Endodermal cell (in vitro differentiated cells): ENCODE measurements around the gene NAA38. TPM values are rescaled to one million over a fixed set of nuclear protein-coding genes. Genes with fewer than 3 reads are reported as not detected.

Experiments used
- DNase-seq: peaks from one replicate; pipeline ENCODE4 v3.0.0-alpha.2; 2017
- H3K27ac ChIP-seq: 2 replicates; pipeline ENCODE4 v1.5.1; 2013; ENCODE audit warnings: mild to moderate bottlenecking, low read depth, low read length, moderate library complexity
- H3K27me3 ChIP-seq: 2 replicates; pipeline ENCODE4 v1.6.1; 2013; ENCODE audit warnings: mild to moderate bottlenecking, low read length, moderate library complexity; ENCODE audit not compliant: insufficient read depth, control insufficient read depth, poor library complexity, severe bottlenecking
- H3K36me3 ChIP-seq: 2 replicates; pipeline ENCODE4 v1.7.0; 2013; ENCODE audit warnings: mild to moderate bottlenecking, low read length, moderate library complexity; ENCODE audit not compliant: control insufficient read depth, insufficient read depth
- H3K4me1 ChIP-seq: one replicate; pipeline ENCODE4 v1.7.0; 2013; ENCODE audit warnings: low read length; ENCODE audit not compliant: control insufficient read depth, insufficient read depth
- H3K4me3 ChIP-seq: 2 replicates; pipeline ENCODE4 v1.5.1; 2013; ENCODE audit warnings: mild to moderate bottlenecking, low read length, moderate library complexity
- H3K9ac ChIP-seq: 2 replicates; pipeline ENCODE4 v1.6.1; 2013; ENCODE audit warnings: mild to moderate bottlenecking, low read length, moderate library complexity; ENCODE audit not compliant: poor library complexity, severe bottlenecking; ENCODE audit errors: extremely low read depth
- H3K9me3 ChIP-seq: 2 replicates; pipeline ENCODE4 v1.6.1; 2013; ENCODE audit warnings: mild to moderate bottlenecking, low read length, moderate library complexity; ENCODE audit not compliant: control insufficient read depth
- H3K27ac Mint-ChIP-seq: 2 replicates; pipeline ENCODE4 v1.8.0; 2020; ENCODE audit warnings: mixed read lengths
- H3K27me3 Mint-ChIP-seq: 2 replicates; pipeline ENCODE4 v1.8.0; 2021; ENCODE audit warnings: mild to moderate bottlenecking, mixed read lengths; ENCODE audit not compliant: insufficient read depth
- H3K36me3 Mint-ChIP-seq: 2 replicates; pipeline ENCODE4 v1.8.0; 2020; ENCODE audit warnings: low read depth, mixed read lengths
- H3K4me1 Mint-ChIP-seq: 2 replicates; pipeline ENCODE4 v1.8.0; 2020; ENCODE audit warnings: mixed read lengths
- H3K4me3 Mint-ChIP-seq: 2 replicates; pipeline ENCODE4 v1.8.0; 2020; ENCODE audit warnings: mild to moderate bottlenecking, moderate library complexity, mixed read lengths
- H3K9me3 Mint-ChIP-seq: 2 replicates; pipeline ENCODE4 v1.8.0; 2020; ENCODE audit warnings: mild to moderate bottlenecking, mixed read lengths
- WGBS, 2 experiments: methylation state at CpG; one replicate each; pipeline versions ENCODE4 v1.1.5 to v1.1.7; 2013; ENCODE audit warnings: missing lambda C conversion rate in 2 of 2, mixed read lengths in 1 of 2; ENCODE audit not compliant: insufficient coverage in 1 of 2, insufficient read length in 1 of 2; 5-methylcytosine and 5-hydroxymethylcytosine counted together
- total RNA-seq, 2 donors: library from RNA; stranded (reverse); fragmentation: NEBNext Ultra II Directional in 1 of 2; extraction: Animal tissue kit (Norgen Biotek cat#: 25700) in 1 of 2; gene quantifications; 2 replicates in 1 of 2; 3 replicates in 1 of 2; pipeline ENCODE4 v1.2.1, GENCODE V29; 2021
- TF ChIP-seq, protein P1 (sequence below): fragments of 200-600 bp; sonication (generic); conservative IDR thresholded peaks from 2 replicates; pipeline ENCODE4 v1.5.0; 2021; ENCODE audit warnings: antibody characterized with exemption, mild to moderate bottlenecking

Gene NAA38
- total RNA-seq, 2 donors from 2014 or later, result 38.9 to 44.8 TPM

DNA sequence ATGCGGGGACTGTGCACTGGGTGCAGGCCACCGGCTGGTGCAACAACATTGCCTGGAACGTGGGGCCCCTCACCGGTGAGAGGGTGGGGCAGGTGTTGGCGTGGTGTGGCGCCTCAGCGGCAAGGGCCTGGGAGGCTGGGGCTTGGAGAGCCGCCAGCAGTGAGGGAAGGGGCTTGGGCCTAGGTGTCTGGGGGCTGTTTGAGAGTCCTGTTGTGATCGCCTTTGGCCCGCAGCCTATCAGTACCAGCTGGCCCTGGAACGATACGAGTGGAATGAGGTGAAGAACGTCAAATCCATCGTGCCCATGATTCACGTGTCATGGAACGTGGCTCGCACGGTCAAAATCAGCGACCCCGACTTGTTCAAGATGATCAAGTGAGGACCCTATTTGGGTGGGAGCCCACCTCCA lies 5.1 kb downstream of the NAA38 start:
- 91 to 92% methylated on average over 15 to 20 of the region's 20 CpGs for WGBS, 2 experiments
- H3K4me3 ChIP-seq, result no peak overlapping the region

DNA sequence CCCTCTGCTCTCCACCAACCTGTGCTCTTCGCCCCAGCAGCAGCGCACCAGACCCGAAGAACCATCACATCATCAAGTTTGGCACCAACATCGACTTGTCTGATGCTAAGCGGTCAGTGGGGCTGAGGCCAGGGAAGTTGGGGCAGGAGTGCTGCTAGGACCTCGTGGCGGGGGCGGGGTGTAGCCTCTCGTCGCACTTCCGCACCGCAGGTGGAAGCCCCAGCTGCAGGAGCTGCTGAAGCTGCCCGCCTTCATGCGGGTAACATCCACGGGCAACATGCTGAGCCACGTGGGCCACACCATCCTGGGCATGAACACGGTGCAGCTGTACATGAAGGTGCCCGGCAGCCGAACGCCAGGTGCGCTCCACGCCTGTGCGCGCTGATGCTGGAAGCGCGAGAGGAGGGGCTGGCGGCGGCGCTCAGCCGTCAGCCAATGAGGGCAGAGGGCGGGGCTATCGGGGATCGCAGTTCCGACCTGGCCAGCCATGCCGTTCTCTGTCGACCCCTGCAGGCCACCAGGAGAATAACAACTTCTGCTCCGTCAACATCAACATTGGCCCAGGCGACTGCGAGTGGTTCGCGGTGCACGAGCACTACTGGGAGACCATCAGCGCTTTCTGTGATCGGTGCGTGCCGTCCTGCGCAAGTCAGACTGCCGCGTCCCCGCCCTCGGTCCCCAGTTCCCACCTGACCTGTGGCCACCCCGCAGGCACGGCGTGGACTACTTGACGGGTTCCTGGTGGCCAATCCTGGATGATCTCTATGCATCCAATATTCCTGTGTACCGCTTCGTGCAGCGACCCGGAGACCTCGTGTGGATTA lies 5.7 kb downstream of the NAA38 start:
- H3K27ac ChIP-seq, result no peak overlapping the region
- H3K27me3 ChIP-seq, result no peaks in the 10 kb centered on the region
- Mint-ChIP-seq H3K27ac (peak overlapping the region; percentile 74), H3K27me3 (peaks cover 36% of the 10 kb centered on the region), H3K4me3 (peak overlapping the region; percentile 47), H3K9me3 (no peaks in the 10 kb centered on the region), H3K36me3 (peaks cover 47% of the 10 kb centered on the region), H3K4me1 (peaks cover 14% of the 10 kb centered on the region)
- DNase-seq, result peak; percentile 99
- TF ChIP-seq, protein P1, sequence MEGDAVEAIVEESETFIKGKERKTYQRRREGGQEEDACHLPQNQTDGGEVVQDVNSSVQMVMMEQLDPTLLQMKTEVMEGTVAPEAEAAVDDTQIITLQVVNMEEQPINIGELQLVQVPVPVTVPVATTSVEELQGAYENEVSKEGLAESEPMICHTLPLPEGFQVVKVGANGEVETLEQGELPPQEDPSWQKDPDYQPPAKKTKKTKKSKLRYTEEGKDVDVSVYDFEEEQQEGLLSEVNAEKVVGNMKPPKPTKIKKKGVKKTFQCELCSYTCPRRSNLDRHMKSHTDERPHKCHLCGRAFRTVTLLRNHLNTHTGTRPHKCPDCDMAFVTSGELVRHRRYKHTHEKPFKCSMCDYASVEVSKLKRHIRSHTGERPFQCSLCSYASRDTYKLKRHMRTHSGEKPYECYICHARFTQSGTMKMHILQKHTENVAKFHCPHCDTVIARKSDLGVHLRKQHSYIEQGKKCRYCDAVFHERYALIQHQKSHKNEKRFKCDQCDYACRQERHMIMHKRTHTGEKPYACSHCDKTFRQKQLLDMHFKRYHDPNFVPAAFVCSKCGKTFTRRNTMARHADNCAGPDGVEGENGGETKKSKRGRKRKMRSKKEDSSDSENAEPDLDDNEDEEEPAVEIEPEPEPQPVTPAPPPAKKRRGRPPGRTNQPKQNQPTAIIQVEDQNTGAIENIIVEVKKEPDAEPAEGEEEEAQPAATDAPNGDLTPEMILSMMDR, result peak; percentile 95
- H3K4me3 ChIP-seq, result no peak overlapping the region
- no peak overlapping the region for H3K9ac ChIP-seq
- 18 to 27% methylated on average over 35 to 60 of the region's 60 CpGs for WGBS, 2 experiments
- H3K36me3 ChIP-seq, result peaks cover 46% of the 10 kb centered on the region
- no peaks in the 10 kb centered on the region for H3K4me1 ChIP-seq
- no peaks in the 10 kb centered on the region for H3K9me3 ChIP-seq

More for the DNA sequence above, 5.1 kb downstream of the NAA38 start:
- H3K36me3 ChIP-seq, result peaks cover 41% of the 10 kb centered on the region
- Mint-ChIP-seq H3K27ac (no peak overlapping the region), H3K4me3 (no peak overlapping the region), H3K36me3 (peaks cover 42% of the 10 kb centered on the region), H3K9me3 (no peaks in the 10 kb centered on the region), H3K27me3 (peaks cover 36% of the 10 kb centered on the region), H3K4me1 (peaks cover 14% of the 10 kb centered on the region)
- no peak overlapping the region for H3K27ac ChIP-seq
- no peaks in the 10 kb centered on the region for H3K27me3 ChIP-seq
- H3K4me1 ChIP-seq, result no peaks in the 10 kb centered on the region
- TF ChIP-seq, protein P1, result no peak
- no peaks in the 10 kb centered on the region for H3K9me3 ChIP-seq
- H3K9ac ChIP-seq, result no peak overlapping the region
- no peak for DNase-seq

DNA sequence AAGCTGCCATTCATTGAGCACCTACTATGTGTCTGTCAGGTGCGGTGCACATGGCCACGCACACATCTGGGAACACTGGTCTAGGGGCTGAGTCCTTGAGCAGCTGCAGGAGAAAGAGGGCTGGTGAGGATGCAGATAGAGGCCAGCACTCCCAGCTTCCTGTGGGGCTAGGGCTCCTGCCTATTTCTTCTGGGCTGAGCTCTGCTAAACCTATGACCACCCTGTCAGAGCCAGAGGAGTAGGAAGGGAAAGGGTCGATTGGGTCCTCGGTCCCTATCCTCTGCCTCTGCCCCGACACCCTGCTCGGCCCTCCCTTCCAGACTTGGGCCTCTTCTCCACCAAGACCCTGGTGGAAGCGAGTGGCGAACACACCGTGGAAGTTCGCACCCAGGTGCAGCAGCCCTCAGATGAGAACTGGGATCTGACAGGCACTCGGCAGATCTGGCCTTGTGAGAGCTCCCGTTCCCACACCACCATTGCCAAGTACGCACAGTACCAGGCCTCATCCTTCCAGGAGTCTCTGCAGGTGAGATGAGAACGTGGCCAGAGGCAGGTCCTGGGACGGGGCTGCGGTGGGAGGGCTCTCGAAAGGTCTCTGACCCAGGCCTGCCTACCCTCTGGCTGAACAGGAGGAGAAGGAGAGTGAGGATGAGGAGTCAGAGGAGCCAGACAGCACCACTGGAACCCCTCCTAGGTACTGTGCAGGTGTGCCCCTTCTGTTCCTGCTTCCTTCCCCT lies 6.5 kb downstream of the NAA38 start:
- Mint-ChIP-seq H3K27ac (peak overlapping the region; percentile 74), H3K36me3 (peaks cover 51% of the 10 kb centered on the region), H3K27me3 (peaks cover 33% of the 10 kb centered on the region), H3K4me1 (peaks cover 14% of the 10 kb centered on the region), H3K9me3 (no peaks in the 10 kb centered on the region), H3K4me3 (peak overlapping the region; percentile 47)
- Histone ChIP-seq H3K36me3 (peaks cover 46% of the 10 kb centered on the region), H3K9ac (no peak overlapping the region), H3K9me3 (no peaks in the 10 kb centered on the region), H3K27me3 (no peaks in the 10 kb centered on the region), H3K27ac (no peak overlapping the region), H3K4me3 (no peak overlapping the region), H3K4me1 (no peaks in the 10 kb centered on the region)
- peak; percentile 70 for DNase-seq
- TF ChIP-seq, protein P1, result no peak
- 84 to 94% methylated on average over 7 to 17 of the region's 17 CpGs for WGBS, 2 experiments
